GM12864 (cell line): ENCODE data around the gene EFCAB13.
"Not testable (repeated sequence)": the region's sequence is repeated elsewhere in the genome, so short reads cannot be mapped to it uniquely, and the experiment has no call there.

ENCODE experiments used
- DNase-seq: peaks from one replicate; pipeline ENCODE4 v3.0.0-alpha.2; 2011; ENCODE audit warnings: low read depth
- H3K4me3 ChIP-seq: 2 replicates; pipeline ENCODE4 v1.5.1; 2011; ENCODE audit warnings: mild to moderate bottlenecking, low read depth, low read length, control low read depth
- CTCF ChIP-seq: IDR thresholded peaks from 2 replicates; pipeline ENCODE4 v1.5.1; 2011; ENCODE audit warnings: low read depth, mild to moderate bottlenecking, moderate library complexity, low read length, control low read depth, inconsistent platforms; ENCODE audit errors: missing control alignments

EFCAB13 gene

GRCh38 chr17:47427985-47428384 is 104.2 kb downstream of the EFCAB13 start:
- TF ChIP-seq CTCF: no peak
- H3K4me3 ChIP-seq: no peak overlapping the region
- no peak for DNase-seq

- not testable (repeated sequence) for H3K4me3 ChIP-seq, DNase-seq
Observed at GRCh38 chr17:47432240-47432639, 108.5 kb downstream of the EFCAB13 start.

GRCh38 chr17:47465165-47465564 is 141.4 kb downstream of the EFCAB13 start:
- TF ChIP-seq CTCF: no peak
- no peak for DNase-seq

GRCh38 chr17:47466976-47467375 is 143.2 kb downstream of the EFCAB13 start:
- H3K4me3 ChIP-seq, DNase-seq: not testable (repeated sequence)

More at GRCh38 chr17:47465165-47465564, 141.4 kb downstream of the EFCAB13 start:
- H3K4me3 ChIP-seq: no peak overlapping the region

GRCh38 chr17:47470836-47471235 is 147.1 kb downstream of the EFCAB13 start:
- no peak for DNase-seq
- no peak overlapping the region for H3K4me3 ChIP-seq
- no peak for TF ChIP-seq CTCF

- DNase-seq: not testable (repeated sequence)
Observed at GRCh38 chr17:47472073-47472472, 148.3 kb downstream of the EFCAB13 start.

More at GRCh38 chr17:47472073-47472472, 148.3 kb downstream of the EFCAB13 start:
- not testable (repeated sequence) for H3K4me3 ChIP-seq
